ENCODE measurements around the gene OOSP4A.

DNA sequence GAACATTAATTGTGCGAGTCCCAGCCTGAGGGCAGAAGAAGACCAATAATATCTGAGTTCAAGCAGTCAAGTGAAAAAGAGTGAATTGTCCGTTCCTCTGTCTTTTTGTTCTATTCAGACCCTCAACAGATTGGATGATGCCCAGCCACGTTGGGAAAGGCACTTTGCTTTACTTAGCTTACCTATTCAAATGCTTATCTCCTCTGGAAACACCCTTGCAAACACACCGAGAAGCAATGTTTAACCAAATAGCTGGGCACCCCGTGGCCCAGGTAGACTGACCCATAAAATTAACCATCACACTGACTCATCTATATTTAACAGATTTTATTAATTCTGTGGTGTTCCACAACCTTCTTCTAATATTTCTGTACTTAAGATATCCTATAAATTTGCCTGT is 9.3 kb downstream of the OOSP4A start:
- TF ChIP-seq, protein P1, sequence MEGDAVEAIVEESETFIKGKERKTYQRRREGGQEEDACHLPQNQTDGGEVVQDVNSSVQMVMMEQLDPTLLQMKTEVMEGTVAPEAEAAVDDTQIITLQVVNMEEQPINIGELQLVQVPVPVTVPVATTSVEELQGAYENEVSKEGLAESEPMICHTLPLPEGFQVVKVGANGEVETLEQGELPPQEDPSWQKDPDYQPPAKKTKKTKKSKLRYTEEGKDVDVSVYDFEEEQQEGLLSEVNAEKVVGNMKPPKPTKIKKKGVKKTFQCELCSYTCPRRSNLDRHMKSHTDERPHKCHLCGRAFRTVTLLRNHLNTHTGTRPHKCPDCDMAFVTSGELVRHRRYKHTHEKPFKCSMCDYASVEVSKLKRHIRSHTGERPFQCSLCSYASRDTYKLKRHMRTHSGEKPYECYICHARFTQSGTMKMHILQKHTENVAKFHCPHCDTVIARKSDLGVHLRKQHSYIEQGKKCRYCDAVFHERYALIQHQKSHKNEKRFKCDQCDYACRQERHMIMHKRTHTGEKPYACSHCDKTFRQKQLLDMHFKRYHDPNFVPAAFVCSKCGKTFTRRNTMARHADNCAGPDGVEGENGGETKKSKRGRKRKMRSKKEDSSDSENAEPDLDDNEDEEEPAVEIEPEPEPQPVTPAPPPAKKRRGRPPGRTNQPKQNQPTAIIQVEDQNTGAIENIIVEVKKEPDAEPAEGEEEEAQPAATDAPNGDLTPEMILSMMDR (IDR thresholded peaks at IDR 0.05): no peak
- TF ChIP-seq POLR2A (IDR thresholded peaks at IDR 0.05): no peak
